Spleen (tissue), 11 donors: ENCODE data around the gene PDGFD. TPM values are rescaled to one million over a fixed set of nuclear protein-coding genes. Genes with fewer than 3 reads are reported as not detected.

Experiments used
- DNase-seq: peaks from one replicate; pipeline ENCODE4 v3.0.0-alpha.2; 2020
- H3K27ac ChIP-seq, 8 donors: fragments of 200-600 bp; sonication (generic) in 7 of 8; 1 replicate in 4 of 8; 2 replicates in 4 of 8; pipeline versions ENCODE4 v1.5.0 to v1.8.0; 2016 to 2021; ENCODE audit warnings: inconsistent platforms in 4 of 8, mild to moderate bottlenecking in 4 of 8, moderate library complexity in 1 of 8
- H3K27me3 ChIP-seq, 7 donors: fragments of 200-600 bp; sonication (generic) in 6 of 7; replicated peaks in 1 of 7; 1 replicate in 4 of 7; 2 replicates in 3 of 7; pipeline versions ENCODE4 v1.5.0 to v1.8.0; 2016 to 2021; ENCODE audit warnings: inconsistent platforms in 3 of 7, mild to moderate bottlenecking in 1 of 7
- H3K36me3 ChIP-seq, 6 donors: fragments of 200-600 bp; sonication (generic) in 5 of 6; 1 replicate in 4 of 6; 2 replicates in 2 of 6; pipeline versions ENCODE4 v1.5.0 to v1.8.0; 2016 to 2021; ENCODE audit warnings: inconsistent platforms in 2 of 6
- H3K4me1 ChIP-seq, 6 donors: fragments of 200-600 bp; sonication (generic) in 5 of 6; 1 replicate in 3 of 6; 2 replicates in 3 of 6; pipeline versions ENCODE4 v1.5.0 to v1.8.0; 2016 to 2021; ENCODE audit warnings: inconsistent platforms in 3 of 6
- H3K4me3 ChIP-seq, 8 donors: fragments of 200-600 bp; sonication (generic) in 7 of 8; 1 replicate in 4 of 8; 2 replicates in 4 of 8; pipeline versions ENCODE4 v1.5.0 to v1.8.0; 2016 to 2021; ENCODE audit warnings: inconsistent platforms in 4 of 8, mild to moderate bottlenecking in 4 of 8, moderate library complexity in 2 of 8
- H3K9me3 ChIP-seq, 8 donors: fragments of 200-600 bp; sonication (generic) in 7 of 8; 1 replicate in 4 of 8; 2 replicates in 4 of 8; pipeline versions ENCODE4 v1.5.0 to v1.8.0; 2016 to 2021; ENCODE audit warnings: inconsistent platforms in 4 of 8
- CTCF ChIP-seq, 11 experiments: fragments of 200-600 bp in 7 of 11; fragments of 450-650 bp in 4 of 11; sonication (generic) in 4 of 11; IDR thresholded peaks in 8 of 11; conservative IDR thresholded peaks in 3 of 11; 1 replicate in 7 of 11; 2 replicates in 4 of 11; pipeline versions ENCODE4 v1.4.0 to v1.8.0; 2016 to 2021; ENCODE audit warnings: antibody characterized with exemption in 11 of 11, inconsistent platforms in 4 of 11, mild to moderate bottlenecking in 1 of 11
- POLR2A ChIP-seq, 3 donors: fragments of 450-650 bp; IDR thresholded peaks; one replicate each; pipeline ENCODE4 v1.5.1; 2017; ENCODE audit warnings: antibody characterized with exemption in 3 of 3, mild to moderate bottlenecking in 1 of 3
- POLR2AphosphoS5 ChIP-seq, 3 donors: sonication (generic); formaldehyde crosslinking; IDR thresholded peaks; one replicate each; pipeline ENCODE4 v1.5.1; 2017; ENCODE audit warnings: antibody characterized with exemption in 3 of 3
- WGBS, 5 donors: extraction: QIAGEN DNeasy Blood & Tissue Kit in 3 of 5; methylation state at CpG; one replicate each; pipeline versions ENCODE4 v1.1.5 to v1.1.7; 2013 to 2018; 5-methylcytosine and 5-hydroxymethylcytosine counted together
- intact Hi-C: fragments of 100-400 bp; cut with DNase I; formaldehyde crosslinking; loops from one replicate; pipeline ENCODE4 v1.15.0; 2023; ENCODE audit warnings: low total_unique reads
- polyA plus RNA-seq, 3 donors: library from polyadenylated mRNA; stranded (reverse); fragments of 200-250 nt; gene quantifications; one replicate each; pipeline ENCODE4 v1.2.1, GENCODE V29; 2013
- total RNA-seq, 7 donors: library from RNA; depleted of rRNA in 3 of 7; stranded (reverse); fragments of >200 nt in 3 of 7; fragmentation: NEBNext Ultra II Directional in 4 of 7; extraction: Animal tissue kit (Norgen Biotek cat#: 25700) in 4 of 7; gene quantifications; one replicate each; pipeline versions ENCODE4 v1.1.0 to v1.2.1, GENCODE V29; 2016 to 2021
- donor health status: healthy with polysubstance abuse.
- donor health status: DM: no; HTN: no; CAD: no; lungs with moderate emphysema.
- donor health status: DM: no; HTN: no; CAD: no.
- donor health status: Bipolar disorder and iron deficiency.
- donor health status: healthy.
- donor health status: DM: no; HTN: no; CAD: no.
- donor health status: DM: yes; HTN: yes; CAD: no.

Gene PDGFD
- total and polyA plus RNA-seq, 10 donors: 0.43 to 7.1 (median 3.4) TPM

DNA sequence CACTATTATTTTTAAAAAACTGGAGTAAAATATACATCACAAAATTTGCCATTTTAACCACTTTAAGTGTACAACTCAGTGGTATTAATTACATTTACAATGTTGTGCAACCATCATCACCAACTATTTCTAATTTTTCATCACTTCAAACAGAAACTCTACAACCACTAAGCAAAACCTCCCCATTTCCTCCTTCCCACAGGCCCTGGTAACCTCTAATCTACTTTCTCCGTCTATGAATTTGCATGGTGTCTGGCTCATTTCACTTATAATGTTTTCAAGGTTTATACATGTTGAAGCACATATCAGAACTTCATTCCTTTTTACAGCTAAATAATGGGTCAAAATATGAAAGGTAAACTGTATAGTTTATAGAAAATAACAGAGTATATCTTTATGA is 103.1 kb downstream of the PDGFD start:
- intact Hi-C loops: no loop called here
- no peak overlapping the region for H3K4me3 ChIP-seq
- 25 to 49% (median 36%) methylated on average over 1 of the region's 1 CpG for WGBS, 5 donors
- H3K36me3 ChIP-seq: no peaks in the 10 kb centered on the region
- TF ChIP-seq CTCF (IDR thresholded peaks at IDR 0.05 in 8 of 11, conservative IDR thresholded peaks at IDR 0.05 in 3 of 11) (no peak), POLR2A (IDR thresholded peaks at IDR 0.05) (no peak), POLR2AphosphoS5 (IDR thresholded peaks at IDR 0.05) (no peak)
- no peaks in the 10 kb centered on the region for H3K27me3 ChIP-seq
- no peaks in the 10 kb centered on the region for H3K9me3 ChIP-seq
- H3K27ac ChIP-seq: no peak overlapping the region
- DNase-seq: no peak
- H3K4me1 ChIP-seq: no peaks in the 10 kb centered on the region

GRCh38 chr11:104060004-104060794 is 103.7 kb downstream of the PDGFD start:
- Histone ChIP-seq H3K4me3 (no peak overlapping the region), H3K4me1 (no peaks in the 10 kb centered on the region), H3K9me3 (no peaks in the 10 kb centered on the region), H3K27me3 (no peaks in the 10 kb centered on the region), H3K27ac (no peak overlapping the region), H3K36me3 (no peaks in the 10 kb centered on the region)
- no peak for DNase-seq
- WGBS, 5 donors: 51 to 91% (median 80%) methylated on average over 3 of the region's 3 CpGs
- no peak for TF ChIP-seq POLR2AphosphoS5 (IDR thresholded peaks at IDR 0.05)
- TF ChIP-seq CTCF (IDR thresholded peaks at IDR 0.05 in 8 of 11, conservative IDR thresholded peaks at IDR 0.05 in 3 of 11): no peak
- TF ChIP-seq POLR2A (IDR thresholded peaks at IDR 0.05): no peak
- intact Hi-C loops: no loop called here

DNA sequence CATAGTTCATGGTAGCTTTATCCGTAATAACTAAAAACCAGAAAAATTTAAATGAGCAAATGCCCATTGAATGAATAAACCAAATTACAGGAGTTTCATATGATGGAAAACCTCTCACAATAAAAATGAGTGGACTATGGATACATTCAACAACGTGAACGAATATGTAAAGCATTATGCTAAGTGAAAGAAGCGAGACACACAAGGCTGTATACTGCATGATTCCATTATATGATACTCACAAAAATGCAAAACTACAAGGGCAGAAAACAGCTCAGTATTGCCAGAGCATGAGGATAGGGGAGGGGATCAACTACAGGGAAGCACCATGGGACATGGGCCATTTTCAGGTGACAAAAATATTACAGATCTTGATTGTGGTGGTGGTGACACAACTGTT is 105.3 kb downstream of the PDGFD start:
- Histone ChIP-seq H3K9me3 (no peaks in the 10 kb centered on the region), H3K36me3 (no peaks in the 10 kb centered on the region), H3K4me3 (no peak overlapping the region), H3K27ac (no peak overlapping the region), H3K4me1 (no peaks in the 10 kb centered on the region), H3K27me3 (no peaks in the 10 kb centered on the region)
- TF ChIP-seq CTCF (IDR thresholded peaks at IDR 0.05 in 8 of 11, conservative IDR thresholded peaks at IDR 0.05 in 3 of 11) (no peak), POLR2AphosphoS5 (IDR thresholded peaks at IDR 0.05) (no peak), POLR2A (IDR thresholded peaks at IDR 0.05) (no peak)
- no peak for DNase-seq
- intact Hi-C loops: no loop called here
- WGBS, 5 donors: 89 to 99% (median 96%) methylated on average over 4 of the region's 4 CpGs

GRCh38 chr11:104057908-104058307 is 106.0 kb downstream of the PDGFD start:
- 90 to 96% (median 94%) methylated on average over 5 of the region's 5 CpGs for whole genome bisulfite sequencing, 5 donors
- intact Hi-C loops: no loop called here
- Histone ChIP-seq H3K9me3 (no peaks in the 10 kb centered on the region), H3K36me3 (no peaks in the 10 kb centered on the region), H3K27ac (no peak overlapping the region), H3K4me1 (no peaks in the 10 kb centered on the region), H3K27me3 (no peaks in the 10 kb centered on the region), H3K4me3 (no peak overlapping the region)
- no peak for DNase-seq
- TF ChIP-seq POLR2AphosphoS5 (IDR thresholded peaks at IDR 0.05): no peak
- no peak for TF ChIP-seq POLR2A (IDR thresholded peaks at IDR 0.05)
- TF ChIP-seq CTCF (IDR thresholded peaks at IDR 0.05 in 8 of 11, conservative IDR thresholded peaks at IDR 0.05 in 3 of 11): no peak
